ENCODE measurements around the gene UPK3BL1.
"Not testable (repeated sequence)": the region's sequence is repeated elsewhere in the genome, so short reads cannot be mapped to it uniquely, and the experiment has no call there.

- TF ChIP-seq POLR2AphosphoS5 (IDR thresholded peaks at IDR 0.05; ENCODE audit: borderline replicate concordance, low read depth, low read length); EZH2 (IDR thresholded peaks at IDR 0.05); FOXP2 (optimal IDR thresholded peaks at IDR 0.05; ENCODE audit: control extremely low read depth, extremely low read length, insufficient read depth): not testable (repeated sequence)
These were observed 45.9 kb upstream of the UPK3BL1 start for GRCh38 chr7:102688299-102689036.
